HG02610 (cell line): ENCODE measurements around the gene CYREN.
"Not testable (repeated sequence)": the region's sequence is repeated elsewhere in the genome, so short reads cannot be mapped to it uniquely, and the experiment has no call there.

ENCODE experiments used
- ATAC-seq: cut with Tn5 transposase; IDR thresholded peaks from one replicate; pipeline ENCODE4 v1.9.1; 2021; ENCODE audit warnings: mild to moderate bottlenecking, moderate library complexity; ENCODE audit not compliant: unreplicated experiment

The CYREN gene

DNA sequence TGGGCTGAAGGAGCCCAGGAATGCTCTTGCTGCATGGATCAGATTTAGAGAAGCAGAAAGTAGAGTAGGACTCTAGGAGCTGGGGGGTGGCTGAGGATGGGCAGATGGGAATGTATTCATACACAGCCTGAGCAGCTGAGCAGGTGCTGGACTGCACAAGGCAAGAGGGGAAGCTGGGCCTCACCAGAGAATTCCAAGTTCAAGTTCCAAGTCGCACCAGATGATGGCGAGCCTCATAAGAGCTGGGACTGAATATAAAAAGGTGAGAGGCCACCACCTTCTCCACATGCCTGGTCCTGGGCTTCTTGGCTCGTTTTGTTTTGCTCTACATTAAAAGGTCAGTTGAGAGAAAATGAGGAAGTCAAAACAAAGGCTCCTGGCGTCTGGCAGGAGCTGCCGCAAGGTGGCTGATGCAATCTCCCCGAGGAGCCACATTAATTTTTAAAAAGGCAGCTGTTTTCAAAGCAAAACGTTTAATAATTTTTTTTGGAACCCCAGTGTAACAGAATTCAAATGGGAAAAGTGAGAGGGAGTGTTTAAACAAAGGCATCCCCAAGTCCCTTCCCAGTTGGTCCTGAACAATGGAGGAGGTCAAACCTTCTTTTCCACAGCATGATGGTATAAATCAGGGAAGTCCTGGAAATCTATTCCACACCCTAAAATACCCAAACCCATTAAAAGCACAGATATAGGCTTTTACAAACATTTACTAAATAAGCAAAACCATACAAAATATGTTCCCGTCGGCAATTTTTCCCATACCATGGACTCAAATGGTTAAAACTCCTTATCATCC, 9.5 kb downstream of the CYREN start:
- no peak for ATAC-seq

DNA sequence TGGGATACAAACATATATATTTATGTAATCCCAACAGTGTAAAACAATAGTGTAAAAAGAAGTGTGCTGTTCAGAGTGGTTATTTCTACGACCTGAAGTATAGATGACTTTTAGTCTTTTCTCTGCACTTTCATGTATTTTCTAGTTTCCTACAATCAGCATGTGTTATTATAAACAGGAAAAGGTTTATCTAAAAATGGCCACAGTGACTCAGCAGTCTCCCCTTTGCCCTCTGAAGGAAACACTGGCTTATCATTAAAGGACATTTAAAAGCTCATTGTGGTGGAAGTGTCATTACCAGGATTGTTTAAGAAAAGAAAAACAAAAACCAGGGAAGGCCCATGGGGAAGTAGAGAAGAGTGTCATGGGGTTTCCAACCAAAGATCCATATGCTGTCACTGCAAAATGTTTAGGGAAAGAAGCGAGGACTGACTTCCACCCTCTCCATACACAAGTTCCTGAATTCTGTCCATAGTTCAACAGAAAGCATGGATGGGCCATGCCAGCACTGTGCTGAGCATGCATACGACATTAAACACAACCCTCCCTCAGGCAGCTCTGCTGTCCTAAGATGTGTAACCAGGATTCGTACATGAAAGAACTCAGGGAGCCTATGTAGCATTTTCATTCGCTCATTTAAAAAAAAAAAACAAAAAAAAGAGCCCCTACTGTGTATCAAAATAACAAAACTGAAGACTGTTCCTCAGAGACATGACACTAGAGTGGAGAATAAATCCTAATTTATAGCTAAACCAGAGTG, 10.2 kb downstream of the CYREN start:
- ATAC-seq, result no peak

GRCh38 chr7:135159359-135160085, 11.0 kb downstream of the CYREN start:
- ATAC-seq, result no peak

GRCh38 chr7:135158874-135159273, 11.6 kb downstream of the CYREN start:
- no peak for ATAC-seq

DNA sequence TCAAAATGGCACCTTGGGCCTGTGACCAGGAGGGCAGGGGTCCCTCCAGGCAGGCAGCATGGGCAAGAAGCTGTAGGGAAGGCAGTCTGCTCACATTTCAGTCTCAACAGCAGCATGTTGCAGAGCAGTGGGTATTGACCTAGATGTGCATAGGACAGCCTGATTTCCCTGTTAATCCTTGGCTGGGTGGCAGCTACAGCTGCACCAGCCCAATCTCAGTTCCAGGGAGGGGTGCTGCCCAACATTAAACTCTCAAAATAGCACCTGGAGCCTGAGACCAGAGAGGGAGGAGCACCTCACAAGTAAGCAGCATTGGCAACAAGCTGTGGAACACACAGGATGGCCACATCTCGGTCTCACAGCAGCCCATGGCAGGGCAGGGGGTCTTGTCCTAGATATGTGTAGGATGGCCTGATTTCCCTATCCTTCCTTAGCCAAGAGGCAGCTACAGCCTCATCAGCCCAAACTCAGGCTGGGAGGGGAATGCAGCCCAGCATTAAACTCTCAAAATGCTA, 12.3 kb downstream of the CYREN start:
- no peak for ATAC-seq

DNA sequence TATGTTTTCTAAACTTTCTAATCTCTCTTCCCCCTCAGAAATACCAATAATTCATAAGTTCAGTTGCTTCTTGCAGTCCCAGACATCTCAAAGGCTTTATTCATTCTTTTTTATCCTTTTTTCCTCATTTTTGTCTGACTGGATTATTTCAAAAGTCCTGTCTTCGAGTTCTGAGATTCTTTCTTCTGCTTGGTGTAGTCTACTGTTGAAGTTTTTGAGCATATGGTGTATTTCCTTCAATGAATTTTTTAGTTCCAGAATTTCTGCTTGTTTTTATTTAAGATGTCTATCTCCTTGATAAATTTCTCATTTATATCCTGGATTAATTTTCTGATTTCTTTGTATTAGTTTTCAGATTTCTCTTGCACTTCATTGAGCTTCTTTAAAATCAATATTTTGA, 14.2 kb downstream of the CYREN start:
- ATAC-seq, result no peak

GRCh38 chr7:135154734-135155133, 15.8 kb downstream of the CYREN start:
- no peak for ATAC-seq

GRCh38 chr7:135152442-135152841, 18.1 kb downstream of the CYREN start:
- no peak for ATAC-seq

- peak; percentile 50 for ATAC-seq
Measured at GRCh38 chr7:135151533-135151932, 19.0 kb downstream of the CYREN start.

DNA sequence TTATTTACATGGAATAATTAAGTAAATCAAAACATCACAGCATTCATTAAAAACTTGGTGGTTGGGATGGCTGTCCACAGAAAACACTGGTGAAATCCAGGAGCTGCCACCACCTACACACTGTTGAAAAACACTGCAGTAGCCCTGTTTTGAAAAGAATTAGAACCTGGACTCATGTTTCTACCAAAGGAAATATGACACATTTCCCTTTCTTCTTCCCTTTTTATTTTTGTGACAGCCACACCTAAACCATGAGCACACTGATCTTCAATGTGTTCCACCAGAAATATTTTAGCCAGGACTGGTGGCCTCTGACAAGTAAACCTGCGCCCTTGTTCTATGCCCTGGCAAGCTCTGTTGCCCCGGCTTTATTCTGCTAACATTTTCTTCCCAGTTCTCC, 19.4 kb downstream of the CYREN start:
- no peak for ATAC-seq

- no peak for ATAC-seq
Measured at GRCh38 chr7:135150072-135150782, 20.3 kb downstream of the CYREN start.

GRCh38 chr7:135147899-135148721, 22.4 kb downstream of the CYREN start, which contains the start of gene TMEM140:
Gene TMEM140 (plus strand): TSS chr7:135148072. CDS start chr7:135164442, 16,370 bp downstream.
- ATAC-seq, result peak; percentile 69

DNA sequence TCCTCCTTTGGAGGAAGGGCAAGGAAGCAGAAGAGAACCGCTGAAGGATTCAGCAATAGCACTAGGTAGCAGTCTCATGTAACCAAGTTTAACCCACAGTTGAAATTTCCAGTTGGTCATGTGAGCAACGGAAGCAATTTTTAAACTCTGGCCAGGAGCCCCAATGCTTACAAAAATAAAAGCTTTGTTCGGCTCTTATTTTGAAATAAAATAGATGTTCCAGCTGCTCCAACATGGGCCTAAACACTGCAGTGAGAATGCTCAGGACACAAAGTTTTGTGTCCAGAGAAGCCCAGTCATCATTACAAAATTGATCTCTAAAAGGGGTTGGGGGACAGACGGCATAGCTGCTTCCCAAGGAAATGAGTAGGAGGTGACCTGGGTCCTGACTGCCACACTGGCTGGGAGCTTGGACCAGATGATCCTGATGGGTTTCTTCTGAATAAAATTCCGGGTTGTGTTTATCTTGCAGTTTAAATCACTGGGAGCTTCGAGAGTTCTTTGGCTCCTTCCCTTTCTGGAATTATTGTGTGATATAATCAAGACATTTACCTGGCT, 23.1 kb downstream of the CYREN start:
- ATAC-seq, result no peak

DNA sequence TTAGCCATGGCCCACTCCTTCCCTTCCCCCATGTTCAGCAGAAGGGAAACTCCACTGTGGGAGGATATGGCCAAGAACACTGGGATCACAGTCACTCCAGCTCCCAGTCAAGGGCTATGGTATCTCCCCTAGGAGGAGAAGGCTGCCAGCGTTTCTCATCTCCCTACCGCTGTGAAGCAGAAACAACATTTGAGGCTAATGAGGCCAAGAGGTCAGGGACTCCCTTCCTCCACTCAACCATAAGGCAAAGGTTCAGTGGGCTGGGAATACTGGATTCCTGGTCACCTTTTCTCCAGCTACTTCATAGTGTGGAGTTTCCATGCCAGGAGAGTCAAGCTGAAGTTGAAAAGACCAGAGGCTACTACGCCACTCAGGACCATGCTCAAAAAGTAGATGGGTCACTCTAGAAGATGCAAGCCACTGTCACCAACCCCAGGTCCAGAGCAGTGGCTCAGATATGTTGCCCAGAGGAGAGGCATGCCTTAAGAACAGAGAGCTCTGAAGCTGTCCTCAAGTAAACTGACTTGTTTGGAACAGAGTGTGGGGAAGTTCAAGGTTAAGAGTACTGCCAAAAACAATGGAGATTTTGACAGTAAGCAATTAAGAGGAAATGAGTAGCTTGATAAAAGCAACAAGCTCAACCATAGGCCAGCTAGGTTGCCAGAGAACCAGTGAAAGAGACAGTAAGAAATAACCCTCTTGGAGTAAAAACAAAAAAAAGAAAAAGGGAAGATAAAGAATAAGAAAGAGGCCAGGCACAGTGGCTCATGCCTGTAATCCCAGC, 26.4 kb downstream of the CYREN start:
- no peak for ATAC-seq

- ATAC-seq, result no peak
Measured at GRCh38 chr7:135129579-135129978, 40.9 kb downstream of the CYREN start.

- ATAC-seq, result no peak
Measured at GRCh38 chr7:135128931-135129330, 41.6 kb downstream of the CYREN start.

DNA sequence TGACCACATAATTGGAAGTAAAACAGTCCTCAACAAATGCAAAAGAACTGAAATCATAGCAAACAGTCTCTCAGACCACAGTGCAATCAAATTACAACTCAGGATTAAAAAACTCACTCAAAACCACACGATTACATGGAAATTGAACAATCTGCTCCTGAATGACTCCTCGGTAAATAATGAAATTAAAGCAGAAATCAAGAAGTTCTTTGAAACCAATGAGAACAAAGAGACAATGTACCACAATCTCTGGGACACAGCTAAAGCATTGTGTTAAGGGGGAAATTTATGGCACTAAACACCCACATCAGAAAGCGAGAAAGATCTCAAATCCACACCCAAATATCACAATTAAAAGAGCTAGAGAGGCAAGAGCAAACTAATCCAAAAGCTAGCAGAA, 45.9 kb downstream of the CYREN start:
- ATAC-seq, result not testable (repeated sequence)

DNA sequence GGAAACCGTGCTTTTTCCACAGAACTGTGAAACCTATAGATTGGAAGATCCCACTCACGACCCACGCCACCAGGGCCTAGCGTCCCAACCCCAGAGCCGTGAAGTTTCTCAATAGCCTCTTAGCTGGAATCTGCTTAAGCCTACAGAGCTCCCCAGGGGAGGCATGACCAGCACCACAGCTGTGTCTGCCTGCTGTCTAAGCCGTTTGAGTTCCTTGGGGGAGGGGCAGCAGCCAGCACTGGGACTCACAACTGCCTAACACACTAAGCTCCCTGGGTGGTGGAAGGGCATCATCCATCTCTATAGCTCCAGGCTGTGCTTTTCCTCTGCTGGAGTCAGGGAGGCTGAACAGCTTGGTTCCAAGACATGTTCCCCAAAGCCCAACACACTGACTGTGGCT, 48.6 kb downstream of the CYREN start:
- ATAC-seq, result no peak

DNA sequence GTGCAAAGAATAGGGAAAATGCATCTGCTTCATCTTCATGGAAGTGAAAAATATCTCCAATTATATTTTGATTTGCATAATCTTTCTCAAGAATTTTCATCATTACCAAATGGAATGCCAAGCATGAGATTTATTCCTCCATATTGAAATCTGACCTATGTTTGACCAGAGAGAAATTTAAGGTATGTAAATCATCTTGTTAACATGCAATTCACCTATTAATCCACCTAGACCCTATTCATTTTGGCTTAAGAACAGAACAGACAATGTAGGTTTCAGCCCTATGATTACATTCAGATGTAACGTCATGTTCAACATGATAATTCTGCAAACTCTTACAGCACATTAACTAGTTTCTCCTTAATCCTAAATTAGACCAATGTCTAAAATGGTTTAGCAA, 53.4 kb downstream of the CYREN start:
- no peak for ATAC-seq
